SU-DHL-6 (cell line): ENCODE measurements around the gene MAPT.

Source experiments
- H2AFZ ChIP-seq: fragments of 200-600 bp; sonication (generic); 2 replicates; pipeline ENCODE4 v1.6.1; 2014; ENCODE audit warnings: low read depth, mild to moderate bottlenecking, moderate library complexity, mixed read lengths, antibody characterized with exemption, low read length; ENCODE audit not compliant: severe bottlenecking
- H3F3A ChIP-seq: fragments of 200-600 bp; shearing (Covaris generic); 2 replicates; pipeline ENCODE4 v1.6.0; 2016; ENCODE audit warnings: antibody characterized with exemption, mild to moderate bottlenecking; ENCODE audit not compliant: insufficient read depth
- H3K27ac ChIP-seq: fragments of 200-600 bp; sonication (generic); 2 replicates; pipeline ENCODE4 v1.5.1; 2016; ENCODE audit warnings: low read depth, mild to moderate bottlenecking, low read length, moderate library complexity, mixed read lengths
- H3K27me3 ChIP-seq: fragments of 200-600 bp; sonication (generic), shearing (Covaris generic); 2 replicates; pipeline ENCODE4 v1.6.0; 2014; ENCODE audit warnings: mild to moderate bottlenecking, low read length
- H3K36me3 ChIP-seq: fragments of 200-600 bp; sonication (generic); 2 replicates; pipeline ENCODE4 v1.6.1; 2014; ENCODE audit warnings: mild to moderate bottlenecking, low read length, mixed read lengths
- H3K4me2 ChIP-seq: fragments of 300-600, 200-600 bp; shearing (Covaris generic), sonication (generic); 2 replicates; pipeline ENCODE4 v1.6.0; 2014; ENCODE audit warnings: low read length, low read depth, mild to moderate bottlenecking; ENCODE audit not compliant: poor library complexity, severe bottlenecking
- H3K4me3 ChIP-seq: fragments of 200-600 bp; sonication (generic); 2 replicates; pipeline ENCODE4 v1.5.1; 2014; ENCODE audit warnings: antibody characterized with exemption, low read length, mild to moderate bottlenecking, mixed read lengths; ENCODE audit not compliant: insufficient read depth, poor library complexity, severe bottlenecking
- H3K79me2 ChIP-seq: fragments of 200-600 bp; sonication (generic); 2 replicates; pipeline ENCODE4 v1.6.1; 2014; ENCODE audit warnings: mild to moderate bottlenecking, low read length, moderate library complexity; ENCODE audit not compliant: insufficient read depth
- H3K9ac ChIP-seq: fragments of 200-600 bp; sonication (generic); 2 replicates; pipeline ENCODE4 v1.7.0; 2014; ENCODE audit warnings: mild to moderate bottlenecking, low read length
- H3K9me2 ChIP-seq: fragments of 200-600 bp; sonication (generic); replicated peaks from 2 replicates; pipeline ENCODE4 v1.6.1; 2014; ENCODE audit warnings: low read length; ENCODE audit not compliant: insufficient read depth
- H3K9me3 ChIP-seq: fragments of 200-600 bp; sonication (generic); 2 replicates; pipeline ENCODE4 v1.6.1; 2014; ENCODE audit warnings: low read length, mixed read lengths; ENCODE audit not compliant: insufficient read depth
- H4K20me1 ChIP-seq: fragments of 200-600 bp; sonication (generic); 2 replicates; pipeline ENCODE4 v1.6.1; 2014; ENCODE audit warnings: low read depth, mild to moderate bottlenecking, antibody characterized with exemption, low read length, moderate library complexity, mixed read lengths
- CTCF ChIP-seq: fragments of 200-600 bp; sonication (generic); IDR thresholded peaks from one replicate; pipeline ENCODE4 v1.5.1; 2017; ENCODE audit warnings: antibody characterized with exemption, mild to moderate bottlenecking, low read length, moderate library complexity; ENCODE audit not compliant: insufficient read depth, poor library complexity, severe bottlenecking
- EZH2phosphoT487 ChIP-seq: fragments of 200-600 bp; sonication (generic), shearing (Covaris generic); conservative IDR thresholded peaks from 2 replicates; pipeline ENCODE4 v1.6.1; 2018; ENCODE audit warnings: mild to moderate bottlenecking, antibody characterized with exemption, low read length, moderate library complexity, mixed read lengths

MAPT gene

GRCh38 chr17:45989759-45990158 is 95.4 kb downstream of the MAPT start:
- Histone ChIP-seq H4K20me1 (no peaks in the 10 kb centered on the region), H3K27me3 (no peaks in the 10 kb centered on the region), H3K9ac (no peak overlapping the region), H3K9me3 (no peaks in the 10 kb centered on the region), H3K4me3 (no peak overlapping the region), H3F3A (no peaks in the 10 kb centered on the region), H3K27ac (no peak overlapping the region), H2AFZ (no peak overlapping the region), H3K9me2 (no peaks in the 10 kb centered on the region), H3K79me2 (no peaks in the 10 kb centered on the region), H3K36me3 (no peaks in the 10 kb centered on the region), H3K4me2 (no peak overlapping the region)
- no peak for TF ChIP-seq CTCF
- TF ChIP-seq EZH2phosphoT487 = no peak

GRCh38 chr17:45990886-45991285 is 96.5 kb downstream of the MAPT start:
- Histone ChIP-seq H3K36me3 (no peaks in the 10 kb centered on the region), H4K20me1 (no peaks in the 10 kb centered on the region), H3F3A (no peaks in the 10 kb centered on the region), H3K9ac (no peak overlapping the region), H3K27me3 (no peaks in the 10 kb centered on the region), H3K4me2 (no peak overlapping the region), H3K4me3 (no peak overlapping the region), H3K9me3 (no peaks in the 10 kb centered on the region), H3K27ac (no peak overlapping the region), H3K79me2 (no peaks in the 10 kb centered on the region), H2AFZ (no peak overlapping the region), H3K9me2 (no peaks in the 10 kb centered on the region)
- TF ChIP-seq EZH2phosphoT487 = no peak
- no peak for TF ChIP-seq CTCF

- Histone ChIP-seq H3K4me3 (no peak overlapping the region), H3K4me2 (no peak overlapping the region), H3K9me3 (no peaks in the 10 kb centered on the region), H3K9ac (no peak overlapping the region), H3K9me2 (no peaks in the 10 kb centered on the region), H3K36me3 (no peaks in the 10 kb centered on the region), H2AFZ (no peak overlapping the region), H3K27ac (no peak overlapping the region), H4K20me1 (no peaks in the 10 kb centered on the region), H3K79me2 (no peaks in the 10 kb centered on the region), H3K27me3 (no peaks in the 10 kb centered on the region), H3F3A (no peaks in the 10 kb centered on the region)
- TF ChIP-seq EZH2phosphoT487 (no peak), CTCF (no peak)
Measured at GRCh38 chr17:45991341-45991740, 97.0 kb downstream of the MAPT start.
